ENCODE measurements around the gene UNC13B. TPM values are rescaled to one million over a fixed set of nuclear protein-coding genes. Genes with fewer than 3 reads are reported as not detected.

UNC13B gene
- total RNA-seq, 1 experiment from 2014 or later, result 19.7 TPM

DNA sequence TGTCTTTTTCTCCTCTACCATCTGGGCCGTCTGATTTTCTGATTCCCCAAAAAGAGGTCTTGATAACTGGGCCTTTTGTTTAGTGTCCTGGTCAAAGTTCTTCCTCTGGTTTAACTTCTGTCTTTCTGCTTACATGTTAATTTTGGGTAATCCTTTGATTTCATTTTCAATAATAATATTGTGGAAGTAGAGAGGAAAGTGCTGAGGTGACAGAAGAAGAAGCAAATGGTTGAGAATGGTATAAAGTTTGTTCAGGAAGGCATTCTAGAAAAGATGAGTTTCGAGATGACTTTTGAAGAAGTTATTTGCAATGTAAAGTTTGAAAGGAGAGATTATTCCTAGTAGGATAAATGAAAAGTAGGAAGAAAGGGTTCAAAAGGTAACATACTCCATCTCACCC, 118.1 kb downstream of the UNC13B start:
- H3K9me3 Mint-ChIP-seq (ENCODE audit: unreplicated experiment), result no peaks in the 10 kb centered on the region
- ChIA-PET POLR2A (no interaction called here), CTCF (no interaction called here)
- DNase-seq, result no peak
- no TSS peak for BruUV-seq (replicated peaks)
- H3K36me3 ChIP-seq (ENCODE audit: control insufficient read depth, insufficient read depth, low read length), result no peaks in the 10 kb centered on the region
- H3K4me3 ChIP-seq (ENCODE audit: low read depth, low read length), result no peak overlapping the region
- no peaks in the 10 kb centered on the region for H3K4me1 ChIP-seq
- H3K4me3 Mint-ChIP-seq (ENCODE audit: unreplicated experiment), result no peak overlapping the region
- intact Hi-C loops (cut with micrococcal nuclease; ENCODE audit: unreplicated experiment), result no loop called here
- no peaks in the 10 kb centered on the region for H3K36me3 Mint-ChIP-seq (ENCODE audit: insufficient read depth, unreplicated experiment)
- H3K27me3 ChIP-seq (replicated peaks; ENCODE audit: control insufficient read depth, insufficient read depth, low read length), result no peaks in the 10 kb centered on the region
- TF ChIP-seq, protein P1, sequence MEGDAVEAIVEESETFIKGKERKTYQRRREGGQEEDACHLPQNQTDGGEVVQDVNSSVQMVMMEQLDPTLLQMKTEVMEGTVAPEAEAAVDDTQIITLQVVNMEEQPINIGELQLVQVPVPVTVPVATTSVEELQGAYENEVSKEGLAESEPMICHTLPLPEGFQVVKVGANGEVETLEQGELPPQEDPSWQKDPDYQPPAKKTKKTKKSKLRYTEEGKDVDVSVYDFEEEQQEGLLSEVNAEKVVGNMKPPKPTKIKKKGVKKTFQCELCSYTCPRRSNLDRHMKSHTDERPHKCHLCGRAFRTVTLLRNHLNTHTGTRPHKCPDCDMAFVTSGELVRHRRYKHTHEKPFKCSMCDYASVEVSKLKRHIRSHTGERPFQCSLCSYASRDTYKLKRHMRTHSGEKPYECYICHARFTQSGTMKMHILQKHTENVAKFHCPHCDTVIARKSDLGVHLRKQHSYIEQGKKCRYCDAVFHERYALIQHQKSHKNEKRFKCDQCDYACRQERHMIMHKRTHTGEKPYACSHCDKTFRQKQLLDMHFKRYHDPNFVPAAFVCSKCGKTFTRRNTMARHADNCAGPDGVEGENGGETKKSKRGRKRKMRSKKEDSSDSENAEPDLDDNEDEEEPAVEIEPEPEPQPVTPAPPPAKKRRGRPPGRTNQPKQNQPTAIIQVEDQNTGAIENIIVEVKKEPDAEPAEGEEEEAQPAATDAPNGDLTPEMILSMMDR (IDR thresholded peaks at IDR 0.05; ENCODE audit: insufficient read depth in 1 of 2, low read depth in 1 of 2, low read length in 1 of 2, severe bottlenecking in 1 of 2, unreplicated experiment in 1 of 2), result no peak
- no peaks in the 10 kb centered on the region for H3K9me3 ChIP-seq
- no peak overlapping the region for H3K27ac Mint-ChIP-seq (ENCODE audit: unreplicated experiment)
- no peaks in the 10 kb centered on the region for H3K4me1 Mint-ChIP-seq (ENCODE audit: low read depth, unreplicated experiment)
- H3K27me3 Mint-ChIP-seq (ENCODE audit: insufficient read depth, unreplicated experiment), result no peaks in the 10 kb centered on the region

DNA sequence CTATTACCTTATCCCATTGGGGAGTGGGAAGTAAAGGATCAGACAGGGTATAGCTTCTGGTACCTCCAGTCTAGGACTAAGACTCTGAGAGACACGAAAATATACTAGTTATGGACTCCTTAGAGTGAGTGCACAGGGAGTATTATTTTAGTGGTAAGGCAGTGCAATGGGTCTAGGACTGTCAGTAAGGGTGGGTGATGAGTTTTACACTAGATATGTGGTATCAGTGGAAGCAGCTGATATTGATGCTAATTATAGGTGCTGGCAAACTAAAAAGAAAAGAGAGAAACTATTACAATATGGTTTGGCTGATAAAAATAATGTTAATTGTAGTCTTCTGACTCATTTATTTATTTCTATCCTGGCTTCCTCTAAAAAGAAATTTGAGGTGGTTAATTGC, 118.6 kb downstream of the UNC13B start:
- Mint-ChIP-seq H3K27me3 (ENCODE audit: insufficient read depth, unreplicated experiment) (no peaks in the 10 kb centered on the region), H3K27ac (ENCODE audit: unreplicated experiment) (no peak overlapping the region), H3K36me3 (ENCODE audit: insufficient read depth, unreplicated experiment) (no peaks in the 10 kb centered on the region), H3K4me3 (ENCODE audit: unreplicated experiment) (no peak overlapping the region), H3K4me1 (ENCODE audit: low read depth, unreplicated experiment) (no peaks in the 10 kb centered on the region), H3K9me3 (ENCODE audit: unreplicated experiment) (no peaks in the 10 kb centered on the region)
- ChIA-PET POLR2A (no interaction called here), CTCF (no interaction called here)
- TF ChIP-seq, protein P1 (IDR thresholded peaks at IDR 0.05; ENCODE audit: insufficient read depth in 1 of 2, low read depth in 1 of 2, low read length in 1 of 2, severe bottlenecking in 1 of 2, unreplicated experiment in 1 of 2), result no peak
- no peak overlapping the region for H3K4me3 ChIP-seq (ENCODE audit: low read depth, low read length)
- H3K9me3 ChIP-seq, result no peaks in the 10 kb centered on the region
- intact Hi-C loops (cut with micrococcal nuclease; ENCODE audit: unreplicated experiment), result no loop called here
- H3K36me3 ChIP-seq (ENCODE audit: control insufficient read depth, insufficient read depth, low read length), result no peaks in the 10 kb centered on the region
- H3K4me1 ChIP-seq, result no peaks in the 10 kb centered on the region
- BruUV-seq (replicated peaks), result no TSS peak
- no peaks in the 10 kb centered on the region for H3K27me3 ChIP-seq (replicated peaks; ENCODE audit: control insufficient read depth, insufficient read depth, low read length)
- no peak for DNase-seq

DNA sequence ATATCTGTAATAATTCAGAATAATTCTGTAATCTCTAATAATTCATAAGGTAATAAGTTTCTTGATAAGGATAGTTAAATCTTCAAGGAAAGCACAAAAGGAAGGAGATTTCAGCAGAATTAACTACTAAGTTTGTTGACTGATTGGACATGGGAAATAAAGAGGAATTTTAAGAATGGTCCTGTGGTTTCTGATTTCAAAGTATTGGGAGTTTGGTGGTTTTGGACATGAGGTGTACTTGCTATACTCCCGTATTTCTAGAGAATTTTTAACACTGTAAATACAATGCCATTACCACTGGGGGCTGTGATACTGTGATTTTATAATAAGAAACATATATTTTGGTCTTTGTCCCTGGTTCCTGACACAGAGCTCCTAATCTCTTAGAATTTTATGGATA, 123.9 kb downstream of the UNC13B start:
- Mint-ChIP-seq H3K9me3 (ENCODE audit: unreplicated experiment) (no peaks in the 10 kb centered on the region), H3K4me3 (ENCODE audit: unreplicated experiment) (no peak overlapping the region), H3K27me3 (ENCODE audit: insufficient read depth, unreplicated experiment) (no peaks in the 10 kb centered on the region), H3K27ac (ENCODE audit: unreplicated experiment) (no peak overlapping the region), H3K4me1 (ENCODE audit: low read depth, unreplicated experiment) (no peaks in the 10 kb centered on the region), H3K36me3 (ENCODE audit: insufficient read depth, unreplicated experiment) (no peaks in the 10 kb centered on the region)
- CTCF ChIA-PET, result no interaction called here
- TF ChIP-seq, protein P1 (IDR thresholded peaks at IDR 0.05; ENCODE audit: insufficient read depth in 1 of 2, low read depth in 1 of 2, low read length in 1 of 2, severe bottlenecking in 1 of 2, unreplicated experiment in 1 of 2), result no peak
- intact Hi-C loops (cut with micrococcal nuclease; ENCODE audit: unreplicated experiment), result no loop called here
- POLR2A ChIA-PET, result interaction anchor here (0.6 kb wide), 1 partner anchor 166 kb away, joined by 6 read pairs; no protein-coding TSS in a partner anchor
- DNase-seq, result no peak
- Histone ChIP-seq H3K4me3 (ENCODE audit: low read depth, low read length) (no peak overlapping the region), H3K4me1 (no peaks in the 10 kb centered on the region), H3K36me3 (ENCODE audit: control insufficient read depth, insufficient read depth, low read length) (no peaks in the 10 kb centered on the region), H3K27me3 (replicated peaks; ENCODE audit: control insufficient read depth, insufficient read depth, low read length) (no peaks in the 10 kb centered on the region), H3K9me3 (no peaks in the 10 kb centered on the region)
- BruUV-seq (replicated peaks), result no TSS peak

Measured in Caco-2 (cell line).